Vagina (tissue), 2 donors: Measurements from ENCODE around the gene ABCD3.
"Not testable (repeated sequence)": the region's sequence is repeated elsewhere in the genome, so short reads cannot be mapped to it uniquely, and the experiment has no call there.

Experiments used
- CTCF ChIP-seq, 3 experiments: fragments of 450-650 bp in 2 of 3; fragments of 200-600 bp in 1 of 3; sonication (generic) in 1 of 3; IDR thresholded peaks; one replicate each; pipeline ENCODE4 v1.5.1; 2017 to 2019; ENCODE audit warnings: antibody characterized with exemption in 3 of 3, mild to moderate bottlenecking in 2 of 3, moderate library complexity in 2 of 3
- POLR2A ChIP-seq, 2 donors: fragments of 450-650 bp; IDR thresholded peaks; one replicate each; pipeline ENCODE4 v1.6.1; 2017; ENCODE audit warnings: antibody characterized with exemption in 2 of 2, mild to moderate bottlenecking in 2 of 2, moderate library complexity in 2 of 2
- POLR2AphosphoS5 ChIP-seq, 2 donors: sonication (generic); formaldehyde crosslinking; IDR thresholded peaks; one replicate each; pipeline ENCODE4 v1.9.0; 2017; ENCODE audit warnings: antibody characterized with exemption in 2 of 2, mild to moderate bottlenecking in 2 of 2, low read depth in 1 of 2; ENCODE audit not compliant: insufficient read depth in 1 of 2

- TF ChIP-seq CTCF (IDR thresholded peaks at IDR 0.05); POLR2A (IDR thresholded peaks at IDR 0.05); POLR2AphosphoS5 (IDR thresholded peaks at IDR 0.05; ENCODE audit: insufficient read depth in 1 of 2, low read depth in 1 of 2): not testable (repeated sequence)
Observed at GRCh38 chr1:94373311-94373710, 44.9 kb upstream of the ABCD3 start.
